ENCODE measurements around the gene GRIA1.

The GRIA1 gene

DNA sequence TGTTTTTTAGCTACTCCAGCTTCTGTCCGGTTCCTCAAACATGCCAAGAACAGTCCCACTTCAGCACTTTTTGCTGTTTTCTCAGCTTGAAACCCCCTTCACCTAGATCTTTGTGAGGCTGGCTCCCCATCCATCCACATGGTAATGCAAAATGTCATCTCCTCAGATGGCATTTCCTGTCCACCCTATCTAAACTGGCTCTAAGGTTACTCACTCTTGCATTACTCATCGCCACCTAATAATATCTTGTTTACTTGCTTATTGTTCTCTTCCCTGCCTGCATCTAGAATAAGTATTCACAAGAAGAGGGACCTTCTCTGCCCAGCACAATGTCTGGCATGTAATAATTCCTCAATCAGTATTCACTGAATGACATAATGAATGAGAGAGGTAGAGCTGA, 328.2 kb downstream of the GRIA1 start:
- H3K9me3 ChIP-seq (ENCODE audit: control insufficient read depth, low read length), result no peaks in the 10 kb centered on the region
- no peaks in the 10 kb centered on the region for H3K4me1 ChIP-seq (ENCODE audit: control insufficient read depth, insufficient read depth, low read depth, low read length)
- no peak overlapping the region for H2AFZ ChIP-seq (ENCODE audit: low read depth, low read length)
- H2BK12ac ChIP-seq (ENCODE audit: low read length in 2 of 2), result peak overlapping the region in 1 of 2 experiments; percentile 18
- H2BK120ac ChIP-seq (ENCODE audit: low read depth, low read length), result no peak overlapping the region
- no peak overlapping the region for H2BK5ac ChIP-seq (ENCODE audit: low read depth, low read length, poor library complexity, severe bottlenecking)
- no peak overlapping the region for H3K14ac ChIP-seq (ENCODE audit: low read length in 2 of 2)
- no peak overlapping the region for H3K4ac ChIP-seq (ENCODE audit: low read depth in 1 of 2, low read length in 2 of 2)
- H3K36me3 ChIP-seq (ENCODE audit: control insufficient read depth in 1 of 2, insufficient read depth in 2 of 2, low read depth in 1 of 2, low read length in 2 of 2), result no peaks in the 10 kb centered on the region
- no peak overlapping the region for H3K4me2 ChIP-seq (ENCODE audit: low read length, poor library complexity, severe bottlenecking)
- no peak overlapping the region for H3K27ac ChIP-seq (ENCODE audit: low read length, poor library complexity, severe bottlenecking)
- no peak overlapping the region for H2BK15ac ChIP-seq (ENCODE audit: low read depth, poor library complexity, severe bottlenecking)
- no peak overlapping the region for H3K18ac ChIP-seq (ENCODE audit: low read depth in 1 of 2, low read length in 2 of 2)
- H3K79me1 ChIP-seq (replicated peaks; ENCODE audit: low read length, poor library complexity, severe bottlenecking), result no peaks in the 10 kb centered on the region
- no peak overlapping the region for H3K9ac ChIP-seq (ENCODE audit: low read length)
- H3K4me3 ChIP-seq (ENCODE audit: insufficient read depth in 1 of 2, low read depth in 1 of 2, low read length in 2 of 2), result no peak overlapping the region
- 56% methylated on average over 2 of the region's 2 CpGs for WGBS
- no peak overlapping the region for H4K8ac ChIP-seq (ENCODE audit: low read length)
- H3K27me3 ChIP-seq (ENCODE audit: control insufficient read depth in 1 of 2, insufficient read depth in 1 of 2, low read length in 2 of 2), result no peaks in the 10 kb centered on the region
- peak; percentile 27 for DNase-seq
- no peak overlapping the region for H4K91ac ChIP-seq (ENCODE audit: low read length)
- no peak overlapping the region for H3K23ac ChIP-seq (ENCODE audit: low read length in 2 of 2)
- no peak overlapping the region for H2AK5ac ChIP-seq (ENCODE audit: low read length, severe bottlenecking)

DNA sequence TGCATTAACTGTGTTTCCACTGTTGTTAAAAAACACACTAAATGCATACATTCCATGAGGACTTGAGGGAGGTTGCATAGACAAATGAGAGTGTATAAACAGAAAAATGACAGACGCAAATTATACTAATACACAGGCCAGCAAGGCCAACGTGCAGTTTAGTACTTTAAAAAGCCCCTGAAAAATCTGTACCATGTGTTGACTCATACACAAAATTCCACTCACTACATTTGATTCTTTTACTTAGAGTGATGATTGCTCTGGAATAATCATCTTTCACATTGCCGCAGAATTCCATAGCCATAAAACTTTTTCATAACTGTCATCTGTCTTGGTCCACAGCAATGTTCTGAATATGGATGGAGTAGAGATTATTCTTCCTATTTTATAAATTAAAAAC, 332.6 kb downstream of the GRIA1 start:
- no peak overlapping the region for H3K4me2 ChIP-seq (ENCODE audit: low read length, poor library complexity, severe bottlenecking)
- no peak overlapping the region for H3K23ac ChIP-seq (ENCODE audit: low read length in 2 of 2)
- no peak overlapping the region for H4K91ac ChIP-seq (ENCODE audit: low read length)
- H4K8ac ChIP-seq (ENCODE audit: low read length), result no peak overlapping the region
- H2AK5ac ChIP-seq (ENCODE audit: low read length, severe bottlenecking), result no peak overlapping the region
- H2BK12ac ChIP-seq (ENCODE audit: low read length in 2 of 2), result no peak overlapping the region
- H3K27ac ChIP-seq (ENCODE audit: low read length, poor library complexity, severe bottlenecking), result no peak overlapping the region
- no peak overlapping the region for H2BK5ac ChIP-seq (ENCODE audit: low read depth, low read length, poor library complexity, severe bottlenecking)
- H3K79me1 ChIP-seq (replicated peaks; ENCODE audit: low read length, poor library complexity, severe bottlenecking), result no peaks in the 10 kb centered on the region
- peaks cover 2% of the 10 kb centered on the region for H3K9me3 ChIP-seq (ENCODE audit: control insufficient read depth, low read length)
- H3K36me3 ChIP-seq (ENCODE audit: control insufficient read depth in 1 of 2, insufficient read depth in 2 of 2, low read depth in 1 of 2, low read length in 2 of 2), result no peaks in the 10 kb centered on the region
- WGBS, result 65% methylated on average over 2 of the region's 3 CpGs
- H3K9ac ChIP-seq (ENCODE audit: low read length), result no peak overlapping the region
- no peak for DNase-seq
- H3K4me1 ChIP-seq (ENCODE audit: control insufficient read depth, insufficient read depth, low read depth, low read length), result peaks cover 4% of the 10 kb centered on the region
- no peak overlapping the region for H3K4me3 ChIP-seq (ENCODE audit: insufficient read depth in 1 of 2, low read depth in 1 of 2, low read length in 2 of 2)
- H2BK120ac ChIP-seq (ENCODE audit: low read depth, low read length), result no peak overlapping the region
- no peak overlapping the region for H3K18ac ChIP-seq (ENCODE audit: low read depth in 1 of 2, low read length in 2 of 2)
- H3K4ac ChIP-seq (ENCODE audit: low read depth in 1 of 2, low read length in 2 of 2), result no peak overlapping the region
- no peak overlapping the region for H2BK15ac ChIP-seq (ENCODE audit: low read depth, poor library complexity, severe bottlenecking)
- H2AFZ ChIP-seq (ENCODE audit: low read depth, low read length), result no peak overlapping the region
- H3K27me3 ChIP-seq (ENCODE audit: control insufficient read depth in 1 of 2, insufficient read depth in 1 of 2, low read length in 2 of 2), result no peaks in the 10 kb centered on the region
- no peak overlapping the region for H3K14ac ChIP-seq (ENCODE audit: low read length in 2 of 2)

DNA sequence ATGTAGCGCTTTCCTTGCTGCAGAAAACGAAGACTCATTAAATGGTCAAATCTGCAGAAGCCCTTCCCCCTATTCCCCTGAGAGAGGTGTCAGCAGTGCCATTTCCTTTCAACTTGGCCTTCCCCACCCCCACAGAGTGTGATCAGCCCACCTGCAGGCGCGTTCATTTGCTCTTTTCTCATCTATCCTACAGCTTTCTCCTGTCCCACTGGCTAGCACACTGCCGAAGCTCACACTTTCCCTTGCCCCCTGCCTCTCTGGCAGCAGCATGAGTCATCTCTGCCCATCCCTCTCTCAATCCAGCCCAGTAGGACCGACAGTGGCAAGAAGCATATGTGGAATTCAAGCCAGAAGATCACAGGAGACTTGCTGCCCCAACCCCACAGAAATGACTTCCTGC, 334.4 kb downstream of the GRIA1 start:
- no peak overlapping the region for H3K4me2 ChIP-seq (ENCODE audit: low read length, poor library complexity, severe bottlenecking)
- no peak overlapping the region for H3K9ac ChIP-seq (ENCODE audit: low read length)
- H3K9me3 ChIP-seq (ENCODE audit: control insufficient read depth, low read length), result peaks cover 3% of the 10 kb centered on the region
- H3K27ac ChIP-seq (ENCODE audit: low read length, poor library complexity, severe bottlenecking), result no peak overlapping the region
- peaks cover 4% of the 10 kb centered on the region for H3K4me1 ChIP-seq (ENCODE audit: control insufficient read depth, insufficient read depth, low read depth, low read length)
- H3K18ac ChIP-seq (ENCODE audit: low read depth in 1 of 2, low read length in 2 of 2), result no peak overlapping the region
- no peak overlapping the region for H3K4me3 ChIP-seq (ENCODE audit: insufficient read depth in 1 of 2, low read depth in 1 of 2, low read length in 2 of 2)
- no peak overlapping the region for H4K8ac ChIP-seq (ENCODE audit: low read length)
- no peaks in the 10 kb centered on the region for H3K27me3 ChIP-seq (ENCODE audit: control insufficient read depth in 1 of 2, insufficient read depth in 1 of 2, low read length in 2 of 2)
- no peak overlapping the region for H2AFZ ChIP-seq (ENCODE audit: low read depth, low read length)
- H2BK12ac ChIP-seq (ENCODE audit: low read length in 2 of 2), result no peak overlapping the region
- no peaks in the 10 kb centered on the region for H3K36me3 ChIP-seq (ENCODE audit: control insufficient read depth in 1 of 2, insufficient read depth in 2 of 2, low read depth in 1 of 2, low read length in 2 of 2)
- 27% methylated on average over 6 of the region's 6 CpGs for WGBS
- no peak overlapping the region for H3K14ac ChIP-seq (ENCODE audit: low read length in 2 of 2)
- no peak overlapping the region for H2BK15ac ChIP-seq (ENCODE audit: low read depth, poor library complexity, severe bottlenecking)
- no peak overlapping the region for H2BK120ac ChIP-seq (ENCODE audit: low read depth, low read length)
- no peak overlapping the region for H2AK5ac ChIP-seq (ENCODE audit: low read length, severe bottlenecking)
- no peak overlapping the region for H4K91ac ChIP-seq (ENCODE audit: low read length)
- no peaks in the 10 kb centered on the region for H3K79me1 ChIP-seq (replicated peaks; ENCODE audit: low read length, poor library complexity, severe bottlenecking)
- H3K23ac ChIP-seq (ENCODE audit: low read length in 2 of 2), result no peak overlapping the region
- peak; percentile 25 for DNase-seq
- H3K4ac ChIP-seq (ENCODE audit: low read depth in 1 of 2, low read length in 2 of 2), result no peak overlapping the region
- no peak overlapping the region for H2BK5ac ChIP-seq (ENCODE audit: low read depth, low read length, poor library complexity, severe bottlenecking)

DNA sequence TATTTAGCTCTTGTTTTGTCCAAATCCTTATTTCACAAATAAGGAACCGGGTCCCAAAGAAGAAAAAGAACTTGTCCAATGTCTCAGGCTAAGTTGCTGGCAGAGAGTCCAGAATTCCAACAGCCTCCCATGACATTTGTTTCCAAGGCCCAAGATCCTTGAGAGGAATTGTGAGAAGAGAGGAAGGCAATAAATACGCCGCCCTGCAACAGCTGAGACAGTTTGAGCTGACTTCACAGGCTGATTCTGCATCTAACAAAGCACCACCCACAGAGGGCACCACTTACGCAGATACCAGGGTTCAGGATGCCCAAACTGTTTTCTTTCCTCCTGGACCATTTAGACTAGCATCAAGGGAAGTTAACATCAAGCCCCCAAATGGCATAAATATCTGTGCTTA, 336.9 kb downstream of the GRIA1 start:
- H4K91ac ChIP-seq (ENCODE audit: low read length), result no peak overlapping the region
- H2BK15ac ChIP-seq (ENCODE audit: low read depth, poor library complexity, severe bottlenecking), result no peak overlapping the region
- no peak for DNase-seq
- no peak overlapping the region for H3K4me2 ChIP-seq (ENCODE audit: low read length, poor library complexity, severe bottlenecking)
- no peak overlapping the region for H3K4ac ChIP-seq (ENCODE audit: low read depth in 1 of 2, low read length in 2 of 2)
- H3K79me1 ChIP-seq (replicated peaks; ENCODE audit: low read length, poor library complexity, severe bottlenecking), result no peaks in the 10 kb centered on the region
- H2BK5ac ChIP-seq (ENCODE audit: low read depth, low read length, poor library complexity, severe bottlenecking), result no peak overlapping the region
- no peak overlapping the region for H2BK120ac ChIP-seq (ENCODE audit: low read depth, low read length)
- H3K27me3 ChIP-seq (ENCODE audit: control insufficient read depth in 1 of 2, insufficient read depth in 1 of 2, low read length in 2 of 2), result no peaks in the 10 kb centered on the region
- H3K9me3 ChIP-seq (ENCODE audit: control insufficient read depth, low read length), result peaks cover 3% of the 10 kb centered on the region
- H3K14ac ChIP-seq (ENCODE audit: low read length in 2 of 2), result no peak overlapping the region
- no peak overlapping the region for H2AK5ac ChIP-seq (ENCODE audit: low read length, severe bottlenecking)
- no peak overlapping the region for H3K23ac ChIP-seq (ENCODE audit: low read length in 2 of 2)
- H4K8ac ChIP-seq (ENCODE audit: low read length), result no peak overlapping the region
- H3K4me1 ChIP-seq (ENCODE audit: control insufficient read depth, insufficient read depth, low read depth, low read length), result peaks cover 4% of the 10 kb centered on the region
- no peak overlapping the region for H2BK12ac ChIP-seq (ENCODE audit: low read length in 2 of 2)
- no peak overlapping the region for H2AFZ ChIP-seq (ENCODE audit: low read depth, low read length)
- 85% methylated on average over 4 of the region's 4 CpGs for WGBS
- no peaks in the 10 kb centered on the region for H3K36me3 ChIP-seq (ENCODE audit: control insufficient read depth in 1 of 2, insufficient read depth in 2 of 2, low read depth in 1 of 2, low read length in 2 of 2)
- no peak overlapping the region for H3K4me3 ChIP-seq (ENCODE audit: insufficient read depth in 1 of 2, low read depth in 1 of 2, low read length in 2 of 2)
- H3K27ac ChIP-seq (ENCODE audit: low read length, poor library complexity, severe bottlenecking), result no peak overlapping the region
- no peak overlapping the region for H3K18ac ChIP-seq (ENCODE audit: low read depth in 1 of 2, low read length in 2 of 2)
- H3K9ac ChIP-seq (ENCODE audit: low read length), result no peak overlapping the region
